B cell (primary cell): Measurements from ENCODE around the gene INO80D.

Experiments
- CTCF ChIP-seq: fragments of 200-600 bp; IDR thresholded peaks from one replicate; pipeline ENCODE4 v1.8.0; 2022; ENCODE audit warnings: antibody characterized with exemption, mild to moderate bottlenecking
- EZH2 ChIP-seq: IDR thresholded peaks from 2 replicates; pipeline ENCODE4 v1.6.1; 2012; ENCODE audit warnings: borderline replicate concordance, low read depth, mild to moderate bottlenecking, moderate library complexity, low read length; ENCODE audit not compliant: insufficient read depth, poor library complexity, severe bottlenecking

- no peak for TF ChIP-seq EZH2
- TF ChIP-seq CTCF = no peak
Measured at GRCh38 chr2:206031162-206031784, 54.7 kb downstream of the INO80D start.
